ENCODE data around the gene C13orf46. TPM values are rescaled to one million over a fixed set of nuclear protein-coding genes. Genes with fewer than 3 reads are reported as not detected.

Gene C13orf46
- total and polyA plus RNA-seq, 8 donors, result 0.58 to 32.6 (median 8.7) TPM; not detected in 1

GRCh38 chr13:113955691-113956090 lies 18.2 kb downstream of the C13orf46 start:
- Histone ChIP-seq H3K4me3 (no peak overlapping the region), H3K27ac (no peak overlapping the region), H3K4me1 (peaks cover 9 to 13% (median 11%) of the 10 kb centered on the region in 4 donors), H3K36me3 (peaks cover 13 to 35% (median 30%) of the 10 kb centered on the region in 4 donors), H3K9me3 (peaks cover 0 to 5% (median 0%) of the 10 kb centered on the region in 4 donors), H3K27me3 (no peaks in the 10 kb centered on the region)
- TF ChIP-seq EP300 (IDR thresholded peaks at IDR 0.05), result no peak
- no peak for TF ChIP-seq POLR2A (IDR thresholded peaks at IDR 0.05)
- no peak for TF ChIP-seq CTCF (IDR thresholded peaks at IDR 0.05)
- TF ChIP-seq POLR2AphosphoS5 (IDR thresholded peaks at IDR 0.05), result no peak
- no peak for DNase-seq
- intact Hi-C loops (cut with DNase I; ENCODE audit: low total_unique reads), result no loop called here
- WGBS, 5 donors, result 85 to 98% (median 94%) methylated on average over 27 of the region's 27 CpGs

GRCh38 chr13:113955235-113955634 lies 18.6 kb downstream of the C13orf46 start:
- intact Hi-C loops (cut with DNase I; ENCODE audit: low total_unique reads), result no loop called here
- no peak overlapping the region for H3K27ac ChIP-seq
- peaks cover 13 to 35% (median 30%) of the 10 kb centered on the region in 4 donors for H3K36me3 ChIP-seq
- TF ChIP-seq POLR2AphosphoS5 (IDR thresholded peaks at IDR 0.05) (no peak), EP300 (IDR thresholded peaks at IDR 0.05) (no peak), CTCF (IDR thresholded peaks at IDR 0.05) (no peak), POLR2A (IDR thresholded peaks at IDR 0.05) (no peak)
- no peaks in the 10 kb centered on the region for H3K27me3 ChIP-seq
- no peak for DNase-seq
- WGBS, 5 donors, result 92 to 96% (median 94%) methylated on average over 29 of the region's 29 CpGs
- peaks cover 10 to 16% (median 15%) of the 10 kb centered on the region in 4 donors for H3K4me1 ChIP-seq
- H3K4me3 ChIP-seq, result no peak overlapping the region
- peaks cover 0 to 5% (median 0%) of the 10 kb centered on the region in 4 donors for H3K9me3 ChIP-seq

GRCh38 chr13:113954046-113954835 lies 19.6 kb downstream of the C13orf46 start:
- intact Hi-C loops (cut with DNase I; ENCODE audit: low total_unique reads), result loop anchor here (5.0 kb wide), 1 partner anchor 273 kb away; no protein-coding TSS in a partner anchor
- WGBS, 5 donors, result 80 to 86% (median 84%) methylated on average over 18 to 20 of the region's 20 CpGs
- Histone ChIP-seq H3K4me1 (peaks cover 10 to 16% (median 15%) of the 10 kb centered on the region in 4 donors), H3K27ac (no peak overlapping the region), H3K4me3 (no peak overlapping the region), H3K27me3 (no peaks in the 10 kb centered on the region), H3K36me3 (peaks cover 13 to 35% (median 30%) of the 10 kb centered on the region in 4 donors), H3K9me3 (no peaks in the 10 kb centered on the region)
- TF ChIP-seq POLR2A (IDR thresholded peaks at IDR 0.05), result no peak
- TF ChIP-seq EP300 (IDR thresholded peaks at IDR 0.05), result no peak
- no peak for TF ChIP-seq CTCF (IDR thresholded peaks at IDR 0.05)
- no peak for TF ChIP-seq POLR2AphosphoS5 (IDR thresholded peaks at IDR 0.05)
- no peak for DNase-seq

- intact Hi-C loops (cut with DNase I; ENCODE audit: low total_unique reads), result loop anchor here (5.0 kb wide), 1 partner anchor 274 kb away; no protein-coding TSS in a partner anchor
- no peak for DNase-seq
- H3K27ac ChIP-seq, result no peak overlapping the region
- 82 to 91% (median 86%) methylated on average over 5 to 16 of the region's 16 CpGs for whole genome bisulfite sequencing, 5 donors
- peaks cover 10 to 16% (median 15%) of the 10 kb centered on the region in 4 donors for H3K4me1 ChIP-seq
- H3K27me3 ChIP-seq, result no peaks in the 10 kb centered on the region
- H3K36me3 ChIP-seq, result peaks cover 13 to 35% (median 30%) of the 10 kb centered on the region in 4 donors
- H3K4me3 ChIP-seq, result no peak overlapping the region
- no peak for TF ChIP-seq CTCF (IDR thresholded peaks at IDR 0.05)
- TF ChIP-seq POLR2AphosphoS5 (IDR thresholded peaks at IDR 0.05), result no peak
- TF ChIP-seq POLR2A (IDR thresholded peaks at IDR 0.05), result no peak
- TF ChIP-seq EP300 (IDR thresholded peaks at IDR 0.05), result no peak
- H3K9me3 ChIP-seq, result no peaks in the 10 kb centered on the region
Measured at GRCh38 chr13:113953561-113953960, 20.3 kb downstream of the C13orf46 start.
